B cell (primary cell): ENCODE measurements around the gene SCPEP1. TPM values are rescaled to one million over a fixed set of nuclear protein-coding genes. Genes with fewer than 3 reads are reported as not detected.

Experiments used
- ATAC-seq: fragments of 200-7000 bp; cut with Tn5 transposase; one replicate; pipeline ENCODE4 v1.10.0; 2021; ENCODE audit warnings: low read depth, mild to moderate bottlenecking, moderate number of reproducible peaks, moderate library complexity
- CTCF ChIA-PET: fragments of 350-600 bp; sonication (Branson Sonifier 250); formaldehyde crosslinking; loops from one replicate; lab custom pipeline; 2021; ENCODE audit warnings: antibody characterized with exemption, inconsistent platforms; lab: Charles Lee
- POLR2A ChIA-PET: fragments of 350-600 bp; sonication (Branson Sonifier 250); formaldehyde crosslinking; loops from one replicate; lab custom pipeline; 2021; ENCODE audit warnings: antibody characterized with exemption; lab: Charles Lee
- DNase-seq: peaks from one replicate; pipeline ENCODE4 v3.0.0; 2013
- H2AFZ ChIP-seq: 2 replicates; pipeline ENCODE4 v1.6.1; 2012; ENCODE audit warnings: mild to moderate bottlenecking, low read depth, low read length; ENCODE audit not compliant: insufficient read depth, poor library complexity, severe bottlenecking
- H3K27ac ChIP-seq, 2 donors: 1 replicate in 1 of 2; 2 replicates in 1 of 2; pipeline ENCODE4 v1.5.1; 2012 to 2013; ENCODE audit warnings: low read length in 2 of 2, mild to moderate bottlenecking in 2 of 2, moderate library complexity in 1 of 2
- H3K27me3 ChIP-seq, 4 experiments: fragments of 200-600 bp in 1 of 4; sonication (generic) in 1 of 4; replicated peaks in 1 of 4; 1 replicate in 2 of 4; 2 replicates in 2 of 4; pipeline versions ENCODE4 v1.6.1 to v1.7.0; 2013 to 2016; ENCODE audit warnings: low read length in 3 of 4, mild to moderate bottlenecking in 2 of 4, mixed read lengths in 1 of 4, moderate library complexity in 1 of 4; ENCODE audit not compliant: insufficient read depth in 4 of 4, control insufficient read depth in 3 of 4; ENCODE audit errors: control extremely low read depth in 1 of 4
- H3K36me3 ChIP-seq, 2 experiments: replicated peaks in 1 of 2; 1 replicate in 1 of 2; 2 replicates in 1 of 2; pipeline versions ENCODE4 v1.6.1 to v1.7.1; 2013; ENCODE audit warnings: low read length in 1 of 2; ENCODE audit not compliant: insufficient read depth in 2 of 2, control insufficient read depth in 1 of 2; ENCODE audit errors: control extremely low read depth in 1 of 2, extremely low read depth in 1 of 2
- H3K4me1 ChIP-seq, 2 donors: fragments of 200-600 bp in 1 of 2; sonication (generic) in 1 of 2; 1 replicate in 1 of 2; 2 replicates in 1 of 2; pipeline versions ENCODE4 v1.5.1 to v1.6.1; 2013 to 2017; ENCODE audit warnings: low read length in 2 of 2; ENCODE audit not compliant: control insufficient read depth in 2 of 2, insufficient read depth in 2 of 2
- H3K4me2 ChIP-seq: replicated peaks from 2 replicates; pipeline ENCODE3; 2012; ENCODE audit warnings: mild to moderate bottlenecking, low read depth, low read length; ENCODE audit not compliant: poor library complexity, severe bottlenecking
- H3K4me3 ChIP-seq, 5 experiments: fragments of 200-600 bp in 1 of 5; sonication (generic) in 1 of 5; 1 replicate in 3 of 5; 2 replicates in 2 of 5; pipeline versions ENCODE4 v1.5.1 to v1.7.0; 2011 to 2016; ENCODE audit warnings: low read length in 4 of 5, mild to moderate bottlenecking in 4 of 5, low read depth in 2 of 5, control low read depth in 1 of 5, moderate library complexity in 1 of 5; ENCODE audit not compliant: insufficient read depth in 1 of 5; ENCODE audit errors: control extremely low read depth in 1 of 5, extremely low read depth in 1 of 5
- H3K79me2 ChIP-seq: fragments of 200-600 bp; sonication (generic); one replicate; pipeline ENCODE4 v1.6.0; 2016; ENCODE audit warnings: low read length; ENCODE audit not compliant: control insufficient read depth, insufficient read depth
- H3K9ac ChIP-seq: fragments of 200-600 bp; sonication (generic); 2 replicates; pipeline ENCODE4 v1.6.1; 2017; ENCODE audit warnings: mild to moderate bottlenecking, low read length, moderate library complexity
- H3K9me3 ChIP-seq, 3 donors: one replicate each; pipeline versions ENCODE4 v1.6.1 to v1.7.1; 2013; ENCODE audit warnings: low read length in 2 of 3; ENCODE audit not compliant: control insufficient read depth in 2 of 3, insufficient read depth in 1 of 3; ENCODE audit errors: control extremely low read depth in 1 of 3
- H4K20me1 ChIP-seq: 2 replicates; pipeline ENCODE4 v1.6.0; 2012; ENCODE audit warnings: mild to moderate bottlenecking, low read length; ENCODE audit not compliant: insufficient read depth, control insufficient read depth, poor library complexity, severe bottlenecking
- H3K27ac Mint-ChIP-seq: one replicate; pipeline ENCODE4 v1.8.0; 2021; ENCODE audit warnings: mixed read lengths
- H3K27me3 Mint-ChIP-seq: one replicate; pipeline ENCODE4 v1.8.0; 2021; ENCODE audit warnings: mixed read lengths
- H3K4me1 Mint-ChIP-seq: one replicate; pipeline ENCODE4 v1.8.0; 2021; ENCODE audit warnings: mixed read lengths
- H3K4me3 Mint-ChIP-seq: one replicate; pipeline ENCODE4 v1.8.0; 2021; ENCODE audit warnings: mixed read lengths
- H3K9me3 Mint-ChIP-seq: one replicate; pipeline ENCODE4 v1.8.0; 2022; ENCODE audit warnings: mixed read lengths; ENCODE audit not compliant: insufficient read depth
- EZH2 ChIP-seq: IDR thresholded peaks from 2 replicates; pipeline ENCODE4 v1.6.1; 2012; ENCODE audit warnings: borderline replicate concordance, low read depth, mild to moderate bottlenecking, moderate library complexity, low read length; ENCODE audit not compliant: insufficient read depth, poor library complexity, severe bottlenecking
- WGBS: methylation state at CpG from one replicate; pipeline ENCODE4 v1.1.5; 2013; ENCODE audit warnings: missing lambda C conversion rate; ENCODE audit not compliant: insufficient coverage; 5-methylcytosine and 5-hydroxymethylcytosine counted together
- intact Hi-C: fragments of 100-400 bp; cut with micrococcal nuclease; formaldehyde crosslinking; loops from one replicate; pipeline ENCODE4 v1.10.0; 2022
- polyA plus RNA-seq: library from polyadenylated mRNA; depleted of rRNA; stranded (reverse); fragments of >200 nt; gene quantifications from 2 replicates; pipeline ENCODE4 v1.2.3, GENCODE V29; 2012
- total RNA-seq, 2 donors: library from RNA; stranded (reverse); fragments of 120-200 nt in 1 of 2; gene quantifications; 1 replicate in 1 of 2; 2 replicates in 1 of 2; pipeline versions ENCODE4 v1.2.3 to v1.2.4, GENCODE V29; 2013 to 2022
- TF ChIP-seq, protein P1 (sequence below): fragments of 200-600 bp; IDR thresholded peaks from one replicate; pipeline ENCODE4 v1.8.0; 2022; ENCODE audit warnings: antibody characterized with exemption, mild to moderate bottlenecking

SCPEP1 gene
- total and polyA plus RNA-seq, 2 donors (not counting 1 experiment from before 2014, with no cell fraction given), result 66.6 to 121 TPM

GRCh38 chr17:56934280-56934679 lies 43.7 kb upstream of the SCPEP1 start:
- peaks cover 4% of the 10 kb centered on the region for H3K9me3 Mint-ChIP-seq
- Histone ChIP-seq H3K9me3 (peaks cover 0 to 10% (median 6%) of the 10 kb centered on the region in 3 donors), H3K36me3 (peaks cover 0 to 38% of the 10 kb centered on the region in 2 experiments), H3K4me3 (no peak overlapping the region), H2AFZ (no peak overlapping the region), H3K4me2 (no peak overlapping the region), H3K27ac (no peak overlapping the region), H4K20me1 (no peaks in the 10 kb centered on the region), H3K79me2 (no peaks in the 10 kb centered on the region), H3K4me1 (no peaks in the 10 kb centered on the region), H3K27me3 (no peaks in the 10 kb centered on the region), H3K9ac (no peak overlapping the region)
- POLR2A ChIA-PET, result no interaction called here
- ATAC-seq, result no peak
- TF ChIP-seq, protein P1, sequence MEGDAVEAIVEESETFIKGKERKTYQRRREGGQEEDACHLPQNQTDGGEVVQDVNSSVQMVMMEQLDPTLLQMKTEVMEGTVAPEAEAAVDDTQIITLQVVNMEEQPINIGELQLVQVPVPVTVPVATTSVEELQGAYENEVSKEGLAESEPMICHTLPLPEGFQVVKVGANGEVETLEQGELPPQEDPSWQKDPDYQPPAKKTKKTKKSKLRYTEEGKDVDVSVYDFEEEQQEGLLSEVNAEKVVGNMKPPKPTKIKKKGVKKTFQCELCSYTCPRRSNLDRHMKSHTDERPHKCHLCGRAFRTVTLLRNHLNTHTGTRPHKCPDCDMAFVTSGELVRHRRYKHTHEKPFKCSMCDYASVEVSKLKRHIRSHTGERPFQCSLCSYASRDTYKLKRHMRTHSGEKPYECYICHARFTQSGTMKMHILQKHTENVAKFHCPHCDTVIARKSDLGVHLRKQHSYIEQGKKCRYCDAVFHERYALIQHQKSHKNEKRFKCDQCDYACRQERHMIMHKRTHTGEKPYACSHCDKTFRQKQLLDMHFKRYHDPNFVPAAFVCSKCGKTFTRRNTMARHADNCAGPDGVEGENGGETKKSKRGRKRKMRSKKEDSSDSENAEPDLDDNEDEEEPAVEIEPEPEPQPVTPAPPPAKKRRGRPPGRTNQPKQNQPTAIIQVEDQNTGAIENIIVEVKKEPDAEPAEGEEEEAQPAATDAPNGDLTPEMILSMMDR, result no peak
- no peak for TF ChIP-seq EZH2
- no peak overlapping the region for H3K27ac Mint-ChIP-seq
- intact Hi-C loops, result no loop called here
- no CpG with 5 or more reads among the region's 4 CpGs for whole genome bisulfite sequencing
- H3K27me3 Mint-ChIP-seq, result no peaks in the 10 kb centered on the region
- no peak for DNase-seq
- CTCF ChIA-PET, result no interaction called here
- no peaks in the 10 kb centered on the region for H3K4me1 Mint-ChIP-seq
- H3K4me3 Mint-ChIP-seq, result no peak overlapping the region

GRCh38 chr17:56935461-56935860 lies 42.5 kb upstream of the SCPEP1 start:
- Histone ChIP-seq H3K27ac (no peak overlapping the region), H3K4me3 (no peak overlapping the region), H4K20me1 (no peaks in the 10 kb centered on the region), H3K9ac (no peak overlapping the region), H3K4me1 (peaks cover 0 to 3% of the 10 kb centered on the region in 2 donors), H3K9me3 (peaks cover 0 to 8% (median 6%) of the 10 kb centered on the region in 3 donors), H3K4me2 (no peak overlapping the region), H2AFZ (no peak overlapping the region), H3K36me3 (peaks cover 0 to 49% of the 10 kb centered on the region in 2 experiments), H3K79me2 (no peaks in the 10 kb centered on the region), H3K27me3 (no peaks in the 10 kb centered on the region)
- intact Hi-C loops, result no loop called here
- DNase-seq (no peak), ATAC-seq (no peak)
- POLR2A ChIA-PET, result no interaction called here
- TF ChIP-seq, protein P1, result no peak
- no peak for TF ChIP-seq EZH2
- no peak overlapping the region for H3K27ac Mint-ChIP-seq
- 100% methylated on average over 3 of the region's 3 CpGs for WGBS
- H3K9me3 Mint-ChIP-seq, result peaks cover 2% of the 10 kb centered on the region
- CTCF ChIA-PET, result interaction anchor here (0.9 to 2.3 kb wide), 7 partner anchors 9 to 118 kb away, joined by 3 to 23 read pairs (median 4); partner anchors contain the start of gene COIL
- no peak overlapping the region for H3K4me3 Mint-ChIP-seq
- no peaks in the 10 kb centered on the region for H3K27me3 Mint-ChIP-seq
- H3K4me1 Mint-ChIP-seq, result peaks cover 4% of the 10 kb centered on the region
